ENCODE measurements around the gene EGF. TPM values are rescaled to one million over a fixed set of nuclear protein-coding genes. Genes with fewer than 3 reads are reported as not detected.

EGF gene
- polyA plus RNA-seq, 1 donor from 2014 or later: not detected

GRCh38 chr4:110020139-110020538, 107.5 kb downstream of the EGF start:
- no peak overlapping the region for H2AFZ ChIP-seq (ENCODE audit: low read depth, low read length)
- H3K36me3 ChIP-seq (ENCODE audit: insufficient read depth, low read length): no peaks in the 10 kb centered on the region
- no peaks in the 10 kb centered on the region for H4K20me1 ChIP-seq (ENCODE audit: insufficient read depth)
- H3F3A ChIP-seq (ENCODE audit: insufficient read depth, low read length, poor library complexity, severe bottlenecking): no peaks in the 10 kb centered on the region
- H3K27ac ChIP-seq (ENCODE audit: low read length): no peak overlapping the region
- H3K4me3 ChIP-seq (ENCODE audit: low read length): no peak overlapping the region
- H3K9ac ChIP-seq (ENCODE audit: low read length): no peak overlapping the region
- H3K4me2 ChIP-seq (ENCODE audit: low read length): no peak overlapping the region
- no peaks in the 10 kb centered on the region for H3K9me2 ChIP-seq (ENCODE audit: insufficient read depth, low read length)
- H3K79me2 ChIP-seq (replicated peaks; ENCODE audit: insufficient read depth, low read length): no peaks in the 10 kb centered on the region
- H3K9me3 ChIP-seq (ENCODE audit: low read length): no peaks in the 10 kb centered on the region
- H3K27me3 ChIP-seq (ENCODE audit: insufficient read depth, low read depth, low read length): no peaks in the 10 kb centered on the region
- no peak for TF ChIP-seq MXI1 (conservative IDR thresholded peaks at IDR 0.05; ENCODE audit: poor library complexity, severe bottlenecking)
- no peak for TF ChIP-seq CTCF (IDR thresholded peaks at IDR 0.05; ENCODE audit: poor library complexity, severe bottlenecking)
- no peak for TF ChIP-seq EP300 (conservative IDR thresholded peaks at IDR 0.05; ENCODE audit: poor library complexity, severe bottlenecking)
- no peak for TF ChIP-seq EZH2 (IDR thresholded peaks at IDR 0.05; ENCODE audit: borderline replicate concordance, insufficient read depth, low read length, poor library complexity, severe bottlenecking)
- TF ChIP-seq RAD21 (conservative IDR thresholded peaks at IDR 0.05): no peak
- TF ChIP-seq TAF1 (IDR thresholded peaks at IDR 0.05; ENCODE audit: low read depth): no peak
- no peak for TF ChIP-seq SMC3 (conservative IDR thresholded peaks at IDR 0.05; ENCODE audit: poor library complexity)
- no peak for TF ChIP-seq POLR2AphosphoS5 (IDR thresholded peaks at IDR 0.05)
- no peak for TF ChIP-seq REST (IDR thresholded peaks at IDR 0.05; ENCODE audit: borderline replicate concordance)

- Histone ChIP-seq H4K20me1 (ENCODE audit: insufficient read depth) (no peaks in the 10 kb centered on the region), H3K9ac (ENCODE audit: low read length) (no peak overlapping the region), H3K27ac (ENCODE audit: low read length) (no peak overlapping the region), H3K9me2 (ENCODE audit: insufficient read depth, low read length) (no peaks in the 10 kb centered on the region), H3K9me3 (ENCODE audit: low read length) (no peaks in the 10 kb centered on the region), H3K4me2 (ENCODE audit: low read length) (no peak overlapping the region), H3K36me3 (ENCODE audit: insufficient read depth, low read length) (no peaks in the 10 kb centered on the region), H3K79me2 (replicated peaks; ENCODE audit: insufficient read depth, low read length) (no peaks in the 10 kb centered on the region), H2AFZ (ENCODE audit: low read depth, low read length) (no peak overlapping the region), H3K4me3 (ENCODE audit: low read length) (no peak overlapping the region), H3F3A (ENCODE audit: insufficient read depth, low read length, poor library complexity, severe bottlenecking) (no peaks in the 10 kb centered on the region), H3K27me3 (ENCODE audit: insufficient read depth, low read depth, low read length) (no peaks in the 10 kb centered on the region)
- TF ChIP-seq TAF1 (IDR thresholded peaks at IDR 0.05; ENCODE audit: low read depth) (no peak), REST (IDR thresholded peaks at IDR 0.05; ENCODE audit: borderline replicate concordance) (no peak), EP300 (conservative IDR thresholded peaks at IDR 0.05; ENCODE audit: poor library complexity, severe bottlenecking) (no peak), RAD21 (conservative IDR thresholded peaks at IDR 0.05) (no peak), POLR2AphosphoS5 (IDR thresholded peaks at IDR 0.05) (no peak), SMC3 (conservative IDR thresholded peaks at IDR 0.05; ENCODE audit: poor library complexity) (no peak), MXI1 (conservative IDR thresholded peaks at IDR 0.05; ENCODE audit: poor library complexity, severe bottlenecking) (no peak), CTCF (IDR thresholded peaks at IDR 0.05; ENCODE audit: poor library complexity, severe bottlenecking) (no peak), EZH2 (IDR thresholded peaks at IDR 0.05; ENCODE audit: borderline replicate concordance, insufficient read depth, low read length, poor library complexity, severe bottlenecking) (no peak)
Measured at GRCh38 chr4:110020646-110021443, 108.2 kb downstream of the EGF start.
